ENCODE data around the gene RPS6KA2.

DNA sequence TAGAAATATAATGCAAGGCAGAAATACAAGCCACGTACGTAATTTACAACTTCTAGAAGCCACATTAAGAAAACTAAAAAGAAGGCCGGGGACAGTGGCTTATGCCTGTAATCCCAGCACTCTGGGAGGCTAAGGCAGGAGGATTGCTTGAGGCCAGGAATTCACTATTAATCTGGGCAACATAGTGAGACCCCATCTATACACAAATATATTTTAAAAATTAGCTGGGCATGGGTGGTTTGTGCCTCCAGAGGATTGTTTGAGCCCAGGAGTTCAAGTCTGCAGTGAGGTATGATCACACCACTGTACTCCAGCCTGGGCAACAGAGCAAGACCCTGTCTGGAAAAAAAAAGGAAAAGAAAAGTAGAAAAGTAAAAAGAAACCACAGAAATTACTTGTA lies 256.6 kb downstream of the RPS6KA2 start:
- TF ChIP-seq EZH2 (IDR thresholded peaks at IDR 0.05; ENCODE audit: insufficient read depth, poor library complexity, severe bottlenecking) (no peak), EZH2phosphoT487 (IDR thresholded peaks at IDR 0.05; ENCODE audit: insufficient read depth, low read depth) (no peak)

Measured in GM23248 (cell line).